GM12891 (cell line): ENCODE results near the gene SEC61A2.

Experiments
- PAX5 ChIP-seq: IDR thresholded peaks from 2 replicates; pipeline ENCODE4 v1.6.1; 2011; ENCODE audit warnings: low read length, moderate library complexity, mild to moderate bottlenecking; ENCODE audit not compliant: insufficient read depth, severe bottlenecking
- POLR2A ChIP-seq: IDR thresholded peaks from 2 replicates; pipeline ENCODE4 v1.6.1; 2011; ENCODE audit warnings: low read depth, low read length, control low read depth
- POLR2AphosphoS5 ChIP-seq: IDR thresholded peaks from 2 replicates; pipeline ENCODE4 v1.6.1; 2011; ENCODE audit warnings: low read depth, low read length, control low read depth
- POU2F2 ChIP-seq: IDR thresholded peaks from 2 replicates; pipeline ENCODE4 v1.6.1; 2011; ENCODE audit warnings: low read depth, mild to moderate bottlenecking, control low read depth, low read length, moderate library complexity
- TAF1 ChIP-seq: IDR thresholded peaks from 2 replicates; pipeline ENCODE4 v1.6.1; 2011; ENCODE audit warnings: low read depth, low read length, control low read depth

GRCh38 chr10:12189426-12189825, 59.9 kb downstream of the SEC61A2 start:
- TF ChIP-seq POLR2A (no peak), POLR2AphosphoS5 (no peak), TAF1 (no peak), POU2F2 (no peak), PAX5 (no peak)
